ENCODE results near the gene IL31RA.
"Not testable (repeated sequence)": the region's sequence is repeated elsewhere in the genome, so short reads cannot be mapped to it uniquely, and the experiment has no call there.

Gene IL31RA

DNA sequence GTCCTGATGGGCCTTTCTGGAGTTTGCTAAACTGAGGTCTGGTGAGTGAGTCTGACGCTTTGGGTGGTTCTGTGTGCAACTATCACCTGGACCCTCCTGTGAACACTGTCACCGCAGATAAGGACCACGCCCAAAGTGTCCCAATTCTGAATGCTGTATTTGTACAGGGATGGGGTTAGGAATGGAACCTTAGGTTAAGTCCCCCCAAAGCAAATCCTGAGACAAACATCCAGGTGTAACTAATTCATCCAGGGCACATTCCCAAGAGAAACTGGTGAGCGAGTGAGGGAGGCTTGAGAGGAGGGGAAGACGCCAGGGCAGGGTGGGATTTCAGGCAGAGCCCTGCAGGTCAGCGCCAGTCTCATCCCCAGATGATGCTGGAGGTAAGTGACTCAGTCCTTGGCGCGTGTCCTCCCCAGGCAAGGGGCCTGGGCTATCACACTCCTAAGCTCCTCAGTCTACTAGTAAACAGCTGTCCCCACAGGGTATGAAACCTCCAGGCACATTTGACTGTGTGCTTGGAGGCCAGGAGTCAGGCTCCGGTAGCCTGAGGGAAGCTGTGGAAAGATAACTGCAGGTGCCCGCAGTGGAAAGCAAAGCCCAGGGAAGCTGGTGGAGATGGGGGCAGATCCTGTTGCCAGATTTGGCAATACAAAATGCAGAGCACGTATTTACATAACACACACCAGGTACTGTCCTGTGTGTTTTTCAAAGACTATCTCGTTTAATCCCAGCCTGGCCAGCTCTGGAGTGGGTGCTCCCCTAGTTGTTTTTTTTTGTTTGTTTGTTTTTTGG is 76.9 kb downstream of the IL31RA start:
- no peak for DNase-seq

DNA sequence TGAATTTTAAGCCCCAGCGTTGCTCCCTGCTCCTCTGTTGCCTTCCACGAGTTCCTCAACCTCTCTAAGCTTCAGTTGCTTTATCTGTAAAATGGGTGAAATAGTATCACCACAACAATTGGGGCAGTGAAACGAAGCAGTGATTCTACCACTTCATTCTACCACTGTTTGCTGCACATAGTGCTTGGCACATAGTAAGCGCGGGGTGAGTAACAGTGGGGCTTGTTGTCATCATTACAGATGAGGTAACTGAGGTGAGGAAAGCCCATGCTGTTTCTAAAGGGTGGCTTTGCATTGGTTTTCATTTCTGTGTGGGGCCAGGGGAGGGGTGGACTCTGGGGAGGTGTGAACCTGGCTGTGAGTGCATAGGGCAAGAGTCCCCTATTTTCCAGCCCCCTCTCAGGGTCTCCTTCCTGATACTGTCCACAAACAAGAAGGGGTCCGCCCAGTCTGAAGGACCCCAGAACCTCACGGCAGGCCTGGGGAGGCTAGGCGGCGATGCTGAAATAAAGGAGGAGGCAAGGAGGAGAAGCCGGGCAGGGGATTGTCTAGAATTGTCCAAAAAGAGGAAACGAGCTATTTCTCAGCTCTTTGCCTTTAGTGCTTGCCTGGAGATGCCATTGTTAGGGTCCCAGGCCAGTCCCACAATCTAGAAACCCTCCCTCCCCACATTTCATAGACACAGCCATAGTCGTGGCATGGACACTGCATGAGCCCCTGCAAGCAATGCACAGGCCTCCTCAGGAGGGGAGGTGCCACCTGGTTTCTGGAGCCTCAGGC is 78.1 kb downstream of the IL31RA start:
- DNase-seq = no peak

DNA sequence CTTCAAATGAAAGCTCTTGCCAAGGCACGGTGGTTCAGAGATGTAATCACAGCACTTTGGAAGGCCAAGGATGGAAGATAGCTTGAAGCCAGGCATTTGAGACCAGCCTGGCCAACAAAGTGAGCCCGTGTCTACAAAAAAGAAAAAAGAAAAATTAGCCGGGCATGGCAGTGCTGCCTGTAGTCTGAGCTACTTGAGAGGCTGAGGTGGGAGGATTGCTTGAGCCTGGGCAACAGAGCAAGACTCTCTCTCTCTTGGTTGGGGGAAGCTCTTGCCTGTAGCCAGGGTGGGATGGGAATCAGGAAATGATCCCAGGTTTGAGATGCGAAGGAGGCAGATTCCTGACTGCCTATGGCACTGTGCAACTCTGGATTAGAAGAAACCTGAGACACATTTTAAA is 81.5 kb downstream of the IL31RA start:
- DNase-seq = no peak

- no peak for DNase-seq
Measured at GRCh38 chr5:55933377-55934114, 82.4 kb downstream of the IL31RA start.

GRCh38 chr5:55934115-55934613 is 83.0 kb downstream of the IL31RA start:
- DNase-seq = no peak

DNA sequence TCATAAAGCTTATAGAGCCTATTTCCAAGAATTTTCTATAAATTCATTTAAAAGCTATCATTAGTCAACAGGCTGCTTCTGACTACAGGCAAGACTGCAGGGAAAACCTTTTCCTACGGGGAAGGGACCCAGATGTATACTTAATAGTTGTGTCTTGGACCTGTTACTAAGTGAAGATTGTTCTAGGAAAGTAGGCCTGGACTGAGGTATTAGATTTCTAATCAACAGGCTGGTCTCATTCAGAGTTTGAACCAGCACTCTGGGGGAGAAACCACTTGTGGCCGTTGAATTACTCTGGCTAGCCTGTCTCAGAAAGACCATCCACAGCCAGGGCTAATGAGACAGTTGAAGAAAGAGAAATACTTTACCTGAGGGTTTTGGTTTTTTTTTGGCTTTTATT is 83.6 kb downstream of the IL31RA start:
- DNase-seq = no peak

DNA sequence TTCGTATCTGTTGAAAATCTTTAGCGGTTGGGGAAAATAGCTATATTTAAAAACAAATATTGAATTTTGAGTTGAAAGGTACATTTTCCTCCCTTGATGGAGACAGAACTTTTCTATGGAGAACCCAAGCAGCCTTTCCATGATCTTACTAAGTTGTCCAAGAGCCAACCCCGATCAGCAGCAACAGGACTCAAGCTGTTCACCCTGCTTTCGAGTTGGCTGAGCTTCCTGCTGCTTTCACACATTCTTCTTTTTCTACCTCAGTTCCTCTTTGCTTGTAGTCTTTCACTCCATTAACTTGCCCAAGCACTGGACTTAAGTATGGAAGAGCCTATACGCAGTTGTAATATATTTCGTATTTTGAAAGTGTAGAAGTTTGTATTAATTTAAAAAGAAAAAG is 84.2 kb downstream of the IL31RA start:
- no peak for DNase-seq

DNA sequence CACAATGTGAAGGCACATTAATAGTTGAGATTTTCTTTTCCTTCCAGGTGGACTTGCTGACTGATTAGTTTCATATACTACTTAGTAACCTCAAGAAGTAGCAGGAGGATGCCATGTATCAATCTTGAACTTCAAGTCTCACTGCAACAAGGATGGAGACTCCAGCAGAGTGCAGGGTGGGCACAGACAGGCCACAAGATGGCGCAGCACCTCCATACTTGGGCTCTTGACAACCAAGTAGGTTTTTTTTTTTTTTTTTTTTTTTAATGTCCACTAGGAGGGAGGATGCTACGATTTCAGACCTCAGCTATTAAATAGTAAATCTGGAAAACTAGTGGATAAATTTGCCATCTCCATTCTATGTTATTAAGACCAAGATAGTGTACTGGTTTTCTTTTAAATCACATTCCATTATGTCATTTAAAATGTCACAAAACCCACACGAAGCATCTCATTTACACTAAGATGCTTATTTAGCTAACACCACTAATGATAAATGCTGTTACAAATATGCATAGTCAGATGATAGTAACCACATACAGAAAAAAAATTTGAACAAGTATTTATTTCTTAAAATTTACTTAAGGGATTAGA is 85.0 kb downstream of the IL31RA start:
- peak; percentile 67 for DNase-seq

- not testable (repeated sequence) for DNase-seq
Measured at GRCh38 chr5:55937598-55937997, 86.4 kb downstream of the IL31RA start.

DNA sequence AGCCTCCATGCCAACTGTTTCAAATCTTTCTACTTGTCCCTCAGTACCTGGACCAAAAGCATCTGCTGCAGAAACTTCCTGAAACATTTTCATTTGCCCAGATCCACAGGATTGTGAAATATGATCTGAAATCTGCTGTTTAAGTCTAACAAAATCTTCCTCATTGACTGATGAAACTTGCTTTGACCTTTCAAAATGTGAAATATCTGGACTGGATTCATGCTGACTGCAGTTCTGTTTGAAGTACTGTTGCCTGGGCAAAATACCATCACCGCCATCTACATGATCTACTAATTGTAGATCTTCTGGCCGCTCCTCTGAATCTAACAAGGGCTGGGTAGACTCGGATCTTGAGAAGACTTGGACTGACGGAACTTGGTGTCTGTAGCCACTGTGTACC is 90.0 kb downstream of the IL31RA start:
- not testable (repeated sequence) for DNase-seq

GRCh38 chr5:55959208-55959607 is 108.1 kb downstream of the IL31RA start:
- no peak for DNase-seq

GRCh38 chr5:55960779-55961178 is 109.6 kb downstream of the IL31RA start:
- DNase-seq = no peak

DNA sequence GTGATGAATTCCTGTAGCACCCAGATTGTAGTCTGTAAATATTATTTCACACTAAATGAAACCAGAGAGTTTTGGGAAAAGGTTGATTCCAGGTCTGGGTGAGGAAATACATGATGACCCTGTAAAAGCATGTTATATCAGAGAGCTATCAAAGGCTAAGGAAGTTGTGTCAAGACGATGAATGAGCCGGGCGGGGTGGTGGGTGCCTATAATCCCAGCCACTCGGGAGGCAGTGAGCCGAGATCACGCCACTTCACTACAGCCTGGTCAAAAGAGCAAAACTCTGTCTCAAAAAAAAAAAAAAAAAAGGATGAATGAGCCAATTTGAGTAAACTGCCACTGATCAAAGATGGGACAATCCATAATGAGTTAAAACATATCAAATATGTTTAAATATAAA is 114.4 kb downstream of the IL31RA start:
- no peak for DNase-seq

DNA sequence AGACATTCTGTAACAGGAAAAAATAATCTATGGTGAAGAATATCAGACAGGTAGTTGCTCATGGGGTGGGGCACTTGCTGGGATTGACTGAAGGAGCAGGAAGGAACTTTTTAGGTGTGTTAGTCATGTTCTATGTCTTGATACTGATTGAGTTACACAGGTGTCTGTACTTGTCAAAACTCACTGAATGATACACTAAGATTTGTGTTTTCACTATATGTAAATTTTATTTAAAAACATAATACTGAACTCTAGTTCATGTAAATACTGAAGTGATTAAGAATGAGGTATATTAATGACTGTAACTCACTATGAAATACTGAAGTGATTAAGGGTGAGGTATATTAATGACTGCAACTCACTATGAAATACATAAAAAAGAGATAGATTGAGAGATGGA is 115.1 kb downstream of the IL31RA start:
- no peak for DNase-seq

DNA sequence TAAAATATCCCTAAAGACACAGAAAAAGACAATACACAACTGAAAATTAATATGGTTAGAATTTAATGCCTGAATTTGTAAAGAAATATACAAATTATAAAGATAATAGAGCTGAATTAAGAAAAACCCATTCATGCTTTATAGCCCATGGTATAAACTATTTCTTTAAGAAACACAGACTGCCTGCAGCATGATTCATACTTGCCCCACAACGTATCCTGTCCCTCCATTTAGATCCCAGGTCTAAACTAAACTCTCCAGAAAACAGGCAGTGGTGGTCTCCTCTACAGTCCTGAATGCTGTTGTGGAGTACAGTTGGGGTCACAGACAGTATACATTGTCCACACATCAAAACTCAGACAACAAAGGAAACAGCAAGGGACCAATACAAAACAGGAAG is 118.8 kb downstream of the IL31RA start:
- DNase-seq = no peak

Data from activated T-cell treated with anti-CD3 and anti-CD28 coated beads for 4 hours (primary cell).